Thyroid gland (tissue), 4 donors: ENCODE measurements around the gene DACH2. TPM values are rescaled to one million over a fixed set of nuclear protein-coding genes. Genes with fewer than 3 reads are reported as not detected.

Source experiments
- DNase-seq, 2 donors: peaks; one replicate each; pipeline ENCODE4 v3.0.0-alpha.2; 2019
- H3K27ac ChIP-seq, 3 donors: fragments of 200-600 bp; sonication (generic); 1 replicate in 2 of 3; 2 replicates in 1 of 3; pipeline ENCODE4 v1.5.1; 2016 to 2019; ENCODE audit warnings: mild to moderate bottlenecking in 1 of 3, moderate library complexity in 1 of 3
- H3K27me3 ChIP-seq: fragments of 200-600 bp; sonication (generic); one replicate; pipeline ENCODE4 v1.5.1; 2019
- H3K36me3 ChIP-seq, 2 donors: fragments of 200-600 bp; sonication (generic); one replicate each; pipeline ENCODE4 v1.5.1; 2016 to 2019
- H3K4me1 ChIP-seq, 2 donors: fragments of 200-600 bp; sonication (generic); one replicate each; pipeline ENCODE4 v1.5.1; 2017 to 2019
- H3K4me3 ChIP-seq, 3 donors: fragments of 200-600 bp; sonication (generic); replicated peaks in 1 of 3; 1 replicate in 2 of 3; 2 replicates in 1 of 3; pipeline ENCODE4 v1.5.1; 2016; ENCODE audit warnings: mild to moderate bottlenecking in 1 of 3
- H3K9me3 ChIP-seq: fragments of 200-600 bp; sonication (generic); one replicate; pipeline ENCODE4 v1.5.1; 2017
- POLR2A ChIP-seq, 2 donors: fragments of 450-650 bp; IDR thresholded peaks; one replicate each; pipeline ENCODE4 v1.6.1; 2017; ENCODE audit warnings: antibody characterized with exemption in 2 of 2, mild to moderate bottlenecking in 2 of 2, moderate library complexity in 1 of 2
- WGBS, 2 donors: methylation state at CpG; one replicate each; pipeline ENCODE4 v1.1.5; 2017; 5-methylcytosine and 5-hydroxymethylcytosine counted together
- intact Hi-C: fragments of 100-400 bp; cut with DNase I; formaldehyde crosslinking; loops from one replicate; pipeline ENCODE4 v1.15.1; 2023
- total RNA-seq, 4 donors: library from RNA; depleted of rRNA; stranded (reverse); fragments of >200 nt; gene quantifications; one replicate each; pipeline ENCODE4 v1.2.3, GENCODE V29; 2016
- TF ChIP-seq, protein P1 (sequence below), 6 experiments: fragments of 200-600 bp in 3 of 6; fragments of 450-650 bp in 3 of 6; sonication (generic) in 3 of 6; IDR thresholded peaks; one replicate each; pipeline ENCODE4 v1.5.1; 2016 to 2019; ENCODE audit warnings: antibody characterized with exemption in 6 of 6, mild to moderate bottlenecking in 2 of 6, inconsistent platforms in 1 of 6, moderate library complexity in 1 of 6

DACH2 gene
- total RNA-seq, 4 donors from 2014 or later, result 0.13 to 0.54 (median 0.33) TPM; not detected in 1

GRCh38 chrX:86133761-86134160, 14.5 kb upstream of the DACH2 start:
- no peak overlapping the region for H3K4me3 ChIP-seq
- WGBS, 2 donors, result 3 to 6% methylated on average over 3 of the region's 3 CpGs
- no peak overlapping the region for H3K27ac ChIP-seq
- DNase-seq, result no peak
- no peak for TF ChIP-seq POLR2A (IDR thresholded peaks at IDR 0.05)
- TF ChIP-seq, protein P1, sequence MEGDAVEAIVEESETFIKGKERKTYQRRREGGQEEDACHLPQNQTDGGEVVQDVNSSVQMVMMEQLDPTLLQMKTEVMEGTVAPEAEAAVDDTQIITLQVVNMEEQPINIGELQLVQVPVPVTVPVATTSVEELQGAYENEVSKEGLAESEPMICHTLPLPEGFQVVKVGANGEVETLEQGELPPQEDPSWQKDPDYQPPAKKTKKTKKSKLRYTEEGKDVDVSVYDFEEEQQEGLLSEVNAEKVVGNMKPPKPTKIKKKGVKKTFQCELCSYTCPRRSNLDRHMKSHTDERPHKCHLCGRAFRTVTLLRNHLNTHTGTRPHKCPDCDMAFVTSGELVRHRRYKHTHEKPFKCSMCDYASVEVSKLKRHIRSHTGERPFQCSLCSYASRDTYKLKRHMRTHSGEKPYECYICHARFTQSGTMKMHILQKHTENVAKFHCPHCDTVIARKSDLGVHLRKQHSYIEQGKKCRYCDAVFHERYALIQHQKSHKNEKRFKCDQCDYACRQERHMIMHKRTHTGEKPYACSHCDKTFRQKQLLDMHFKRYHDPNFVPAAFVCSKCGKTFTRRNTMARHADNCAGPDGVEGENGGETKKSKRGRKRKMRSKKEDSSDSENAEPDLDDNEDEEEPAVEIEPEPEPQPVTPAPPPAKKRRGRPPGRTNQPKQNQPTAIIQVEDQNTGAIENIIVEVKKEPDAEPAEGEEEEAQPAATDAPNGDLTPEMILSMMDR (IDR thresholded peaks at IDR 0.05), result peak in 3 of 6 experiments; percentile 31 to 50 (median 38)
- no peaks in the 10 kb centered on the region for H3K4me1 ChIP-seq
- no peaks in the 10 kb centered on the region for H3K27me3 ChIP-seq
- H3K9me3 ChIP-seq, result no peaks in the 10 kb centered on the region
- H3K36me3 ChIP-seq, result no peaks in the 10 kb centered on the region
- intact Hi-C loops, result no loop called here

- no peaks in the 10 kb centered on the region for H3K9me3 ChIP-seq
- H3K36me3 ChIP-seq, result no peaks in the 10 kb centered on the region
- no peaks in the 10 kb centered on the region for H3K27me3 ChIP-seq
- DNase-seq, result no peak
- no peaks in the 10 kb centered on the region for H3K4me1 ChIP-seq
- H3K27ac ChIP-seq, result no peak overlapping the region
- H3K4me3 ChIP-seq, result no peak overlapping the region
- intact Hi-C loops, result no loop called here
- 85 to 91% methylated on average over 3 of the region's 3 CpGs for WGBS, 2 donors
- TF ChIP-seq, protein P1 (IDR thresholded peaks at IDR 0.05), result no peak
- TF ChIP-seq POLR2A (IDR thresholded peaks at IDR 0.05), result no peak
These were observed 11.2 kb upstream of the DACH2 start for GRCh38 chrX:86137071-86137470.

DNA sequence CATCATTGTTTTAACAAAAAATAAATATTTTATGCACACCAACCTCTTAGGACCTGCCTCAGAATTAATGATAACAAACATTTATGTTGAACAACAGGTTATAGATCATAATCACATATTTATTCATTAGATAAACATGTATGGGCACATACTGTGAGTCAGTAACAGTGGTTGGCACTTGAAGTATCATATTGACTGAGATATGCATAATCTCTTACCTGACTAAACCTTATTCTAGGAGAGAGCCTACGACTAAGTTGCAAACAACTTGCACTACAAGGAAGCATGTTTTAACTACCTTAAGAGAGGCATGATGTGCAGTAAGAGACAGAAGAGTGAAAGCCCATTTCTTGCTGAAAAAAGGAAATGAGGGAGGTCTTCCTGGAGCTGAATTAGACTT, 6.5 kb upstream of the DACH2 start:
- WGBS, 2 donors, result 70 to 89% methylated on average over 1 of the region's 1 CpG
- no peak for DNase-seq
- H3K9me3 ChIP-seq, result no peaks in the 10 kb centered on the region
- H3K36me3 ChIP-seq, result no peaks in the 10 kb centered on the region
- no peak overlapping the region for H3K4me3 ChIP-seq
- intact Hi-C loops, result no loop called here
- TF ChIP-seq POLR2A (IDR thresholded peaks at IDR 0.05), result no peak
- TF ChIP-seq, protein P1 (IDR thresholded peaks at IDR 0.05), result no peak
- no peak overlapping the region for H3K27ac ChIP-seq
- H3K27me3 ChIP-seq, result no peaks in the 10 kb centered on the region
- no peaks in the 10 kb centered on the region for H3K4me1 ChIP-seq

DNA sequence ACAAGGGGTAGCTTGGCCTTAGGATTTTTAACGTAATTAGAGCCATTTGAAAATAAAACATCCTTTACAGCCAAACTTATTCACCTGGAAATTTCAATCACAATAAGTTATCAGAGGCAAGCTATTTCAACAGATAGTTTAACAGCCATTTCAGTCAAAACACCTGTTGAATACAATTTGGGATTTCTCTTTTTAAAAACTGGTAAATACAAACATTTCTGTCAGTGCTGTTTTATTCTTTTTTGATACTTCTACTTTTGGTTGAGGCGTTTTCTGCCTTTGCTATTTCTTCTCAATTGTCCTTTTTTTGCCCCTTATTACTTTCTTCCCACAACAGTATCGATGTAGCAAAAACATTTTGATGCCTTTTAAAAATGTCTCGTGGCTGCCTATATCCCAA, 2.1 kb upstream of the DACH2 start:
- H3K27ac ChIP-seq, result no peak overlapping the region
- H3K36me3 ChIP-seq, result no peaks in the 10 kb centered on the region
- H3K9me3 ChIP-seq, result no peaks in the 10 kb centered on the region
- H3K4me1 ChIP-seq, result peaks cover 0 to 10% of the 10 kb centered on the region in 2 donors
- intact Hi-C loops, result no loop called here
- no peak overlapping the region for H3K4me3 ChIP-seq
- TF ChIP-seq, protein P1 (IDR thresholded peaks at IDR 0.05), result no peak
- no peak for TF ChIP-seq POLR2A (IDR thresholded peaks at IDR 0.05)
- 92 to 96% methylated on average over 4 of the region's 4 CpGs for WGBS, 2 donors
- no peaks in the 10 kb centered on the region for H3K27me3 ChIP-seq
- no peak for DNase-seq

- TF ChIP-seq, protein P1 (IDR thresholded peaks at IDR 0.05), result no peak
- no peak for TF ChIP-seq POLR2A (IDR thresholded peaks at IDR 0.05)
- Histone ChIP-seq H3K9me3 (no peaks in the 10 kb centered on the region), H3K4me1 (peaks cover 0 to 10% of the 10 kb centered on the region in 2 donors), H3K4me3 (peak overlapping the region in 1 of 3 donors; percentile 27), H3K36me3 (no peaks in the 10 kb centered on the region), H3K27me3 (no peaks in the 10 kb centered on the region), H3K27ac (no peak overlapping the region)
- intact Hi-C loops, result no loop called here
- WGBS, 2 donors, result no CpG with 5 or more reads among the region's 23 CpGs
- no peak for DNase-seq
These were observed 343 bp downstream of the DACH2 start for GRCh38 chrX:86148594-86148993.
